Measurements from ENCODE around the gene ZFR. TPM values are rescaled to one million over a fixed set of nuclear protein-coding genes. Genes with fewer than 3 reads are reported as not detected.

ZFR gene
- total RNA-seq, 1 experiment from 2014 or later, result 109 TPM

- no TSS peak for BruUV-seq (replicated peaks)
- H3K27ac Mint-ChIP-seq (ENCODE audit: low read depth, unreplicated experiment), result no peak overlapping the region
- H3K36me3 Mint-ChIP-seq (ENCODE audit: insufficient read depth, unreplicated experiment), result peaks cover 59% of the 10 kb centered on the region
- no peak for TF ChIP-seq CTCF (IDR thresholded peaks at IDR 0.05; ENCODE audit: unreplicated experiment)
- no peaks in the 10 kb centered on the region for H3K27me3 Mint-ChIP-seq (ENCODE audit: insufficient read depth, unreplicated experiment)
- intact Hi-C loops (cut with micrococcal nuclease), result no loop called here
- no peak for DNase-seq (ENCODE audit: unreplicated experiment)
- no peaks in the 10 kb centered on the region for H3K9me3 Mint-ChIP-seq (ENCODE audit: unreplicated experiment)
- CTCF ChIA-PET, result interaction anchor here (0.7 to 0.8 kb wide), 2 partner anchors 9 to 165 kb away, joined by 3 read pairs; no protein-coding TSS in a partner anchor
- H3K4me1 Mint-ChIP-seq (ENCODE audit: insufficient read depth, unreplicated experiment), result peaks cover 14% of the 10 kb centered on the region
- POLR2A ChIA-PET, result interaction anchor here (0.7 to 1.5 kb wide), 5 partner anchors 14 to 28 kb away, joined by 3 to 5 read pairs (median 4); no protein-coding TSS in a partner anchor
- H3K4me3 Mint-ChIP-seq (ENCODE audit: unreplicated experiment), result no peak overlapping the region
Measured at GRCh38 chr5:32419791-32420190, 24.7 kb downstream of the ZFR start.

GRCh38 chr5:32413466-32414263 is 30.9 kb downstream of the ZFR start:
- no peaks in the 10 kb centered on the region for H3K27me3 Mint-ChIP-seq (ENCODE audit: insufficient read depth, unreplicated experiment)
- no peak overlapping the region for H3K4me3 Mint-ChIP-seq (ENCODE audit: unreplicated experiment)
- POLR2A ChIA-PET, result interaction anchor here (1.0 to 2.4 kb wide), 2 partner anchors 8 to 31 kb away, joined by 3 to 11 read pairs; partner anchors contain the start of gene ZFR
- no peaks in the 10 kb centered on the region for H3K9me3 Mint-ChIP-seq (ENCODE audit: unreplicated experiment)
- peaks cover 89% of the 10 kb centered on the region for H3K36me3 Mint-ChIP-seq (ENCODE audit: insufficient read depth, unreplicated experiment)
- intact Hi-C loops (cut with micrococcal nuclease), result no loop called here
- peaks cover 5% of the 10 kb centered on the region for H3K4me1 Mint-ChIP-seq (ENCODE audit: insufficient read depth, unreplicated experiment)
- CTCF ChIA-PET, result interaction anchor here (0.6 to 0.9 kb wide), 5 partner anchors 14 to 1015 kb away, joined by 3 to 4 read pairs (median 4); no protein-coding TSS in a partner anchor
- H3K27ac Mint-ChIP-seq (ENCODE audit: low read depth, unreplicated experiment), result no peak overlapping the region
- DNase-seq (ENCODE audit: unreplicated experiment), result no peak
- BruUV-seq (replicated peaks), result TSS peak; percentile 8
- TF ChIP-seq CTCF (IDR thresholded peaks at IDR 0.05; ENCODE audit: unreplicated experiment), result no peak

GRCh38 chr5:32410630-32411029 is 33.9 kb downstream of the ZFR start:
- peaks cover 93% of the 10 kb centered on the region for H3K36me3 Mint-ChIP-seq (ENCODE audit: insufficient read depth, unreplicated experiment)

More at GRCh38 chr5:32410630-32411029, 33.9 kb downstream of the ZFR start:
- no peak overlapping the region for H3K27ac Mint-ChIP-seq (ENCODE audit: low read depth, unreplicated experiment)
- TF ChIP-seq CTCF (IDR thresholded peaks at IDR 0.05; ENCODE audit: unreplicated experiment), result no peak
- H3K4me1 Mint-ChIP-seq (ENCODE audit: insufficient read depth, unreplicated experiment), result peaks cover 5% of the 10 kb centered on the region
- intact Hi-C loops (cut with micrococcal nuclease), result no loop called here
- no peaks in the 10 kb centered on the region for H3K27me3 Mint-ChIP-seq (ENCODE audit: insufficient read depth, unreplicated experiment)
- POLR2A ChIA-PET, result interaction anchor here (0.7 kb wide), 1 partner anchor 99 kb away, joined by 3 read pairs; no protein-coding TSS in a partner anchor
- DNase-seq (ENCODE audit: unreplicated experiment), result no peak
- no peak overlapping the region for H3K4me3 Mint-ChIP-seq (ENCODE audit: unreplicated experiment)
- CTCF ChIA-PET, result interaction anchor here (0.5 to 0.9 kb wide), 5 partner anchors 9 to 180 kb away, joined by 3 to 6 read pairs (median 3); no protein-coding TSS in a partner anchor
- H3K9me3 Mint-ChIP-seq (ENCODE audit: unreplicated experiment), result no peaks in the 10 kb centered on the region
- no TSS peak for BruUV-seq (replicated peaks)

All from MCF 10A (cell line).